OCI-LY1 (cell line): Measurements from ENCODE around the gene FAM83G.

Experiments
- EZH2 ChIP-seq: fragments of 200-600 bp; sonication (generic), shearing (Covaris generic); IDR thresholded peaks from 2 replicates; pipeline ENCODE4 v1.8.0; 2017; ENCODE audit warnings: borderline replicate concordance, mixed run types, mild to moderate bottlenecking, antibody characterized with exemption, low read length, moderate library complexity, mixed read lengths
- TF ChIP-seq, protein P1 (sequence below): fragments of 200-600 bp; sonication (generic), shearing (Covaris generic); IDR thresholded peaks from 2 replicates; pipeline ENCODE4 v1.5.1; 2017; ENCODE audit warnings: mild to moderate bottlenecking, antibody characterized with exemption, low read length, moderate library complexity, mixed read lengths

DNA sequence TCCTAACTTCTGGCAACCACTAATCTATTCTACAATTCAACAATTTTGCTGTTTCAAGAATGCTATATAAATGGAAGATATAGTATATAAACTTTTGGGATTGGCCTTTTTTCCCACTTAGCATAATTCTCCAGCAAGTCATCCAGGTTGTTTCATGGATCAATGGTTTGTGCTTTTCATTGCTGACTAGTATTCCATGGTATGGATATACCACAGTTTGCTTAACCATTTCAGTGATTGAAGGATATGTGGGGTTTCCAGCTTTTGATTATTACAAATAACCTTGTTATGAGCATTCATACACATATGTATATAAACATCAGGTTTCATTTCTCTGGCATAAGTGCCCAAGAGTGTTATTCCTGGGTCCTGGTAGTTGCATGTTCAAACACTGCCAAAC, 2.1 kb upstream of the FAM83G start:
- TF ChIP-seq, protein P1, sequence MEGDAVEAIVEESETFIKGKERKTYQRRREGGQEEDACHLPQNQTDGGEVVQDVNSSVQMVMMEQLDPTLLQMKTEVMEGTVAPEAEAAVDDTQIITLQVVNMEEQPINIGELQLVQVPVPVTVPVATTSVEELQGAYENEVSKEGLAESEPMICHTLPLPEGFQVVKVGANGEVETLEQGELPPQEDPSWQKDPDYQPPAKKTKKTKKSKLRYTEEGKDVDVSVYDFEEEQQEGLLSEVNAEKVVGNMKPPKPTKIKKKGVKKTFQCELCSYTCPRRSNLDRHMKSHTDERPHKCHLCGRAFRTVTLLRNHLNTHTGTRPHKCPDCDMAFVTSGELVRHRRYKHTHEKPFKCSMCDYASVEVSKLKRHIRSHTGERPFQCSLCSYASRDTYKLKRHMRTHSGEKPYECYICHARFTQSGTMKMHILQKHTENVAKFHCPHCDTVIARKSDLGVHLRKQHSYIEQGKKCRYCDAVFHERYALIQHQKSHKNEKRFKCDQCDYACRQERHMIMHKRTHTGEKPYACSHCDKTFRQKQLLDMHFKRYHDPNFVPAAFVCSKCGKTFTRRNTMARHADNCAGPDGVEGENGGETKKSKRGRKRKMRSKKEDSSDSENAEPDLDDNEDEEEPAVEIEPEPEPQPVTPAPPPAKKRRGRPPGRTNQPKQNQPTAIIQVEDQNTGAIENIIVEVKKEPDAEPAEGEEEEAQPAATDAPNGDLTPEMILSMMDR, result no peak
- TF ChIP-seq EZH2, result no peak
